ENCODE data around the gene TMEM79.
"Not testable (repeated sequence)": the region's sequence is repeated elsewhere in the genome, so short reads cannot be mapped to it uniquely, and the experiment has no call there.

TMEM79 gene

DNA sequence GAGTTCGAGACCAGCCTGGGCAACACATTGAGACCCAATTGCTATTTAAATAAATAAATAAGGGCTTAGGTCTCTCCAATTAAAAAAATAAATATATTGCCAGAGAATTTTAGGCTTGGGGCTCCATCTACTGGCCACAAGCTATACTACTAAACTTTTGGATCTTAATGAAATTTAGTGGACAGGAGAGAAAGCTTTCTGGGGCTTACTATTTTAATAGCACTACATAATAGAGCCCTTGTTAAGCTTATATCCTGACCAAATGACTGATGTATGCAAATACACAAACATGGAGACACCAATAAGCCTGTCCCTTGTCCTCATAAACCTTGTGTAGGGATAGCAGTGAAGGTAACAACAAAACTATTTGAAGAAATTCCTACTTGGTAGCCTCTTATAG lies 35.5 kb downstream of the TMEM79 start:
- TF ChIP-seq, protein P1, sequence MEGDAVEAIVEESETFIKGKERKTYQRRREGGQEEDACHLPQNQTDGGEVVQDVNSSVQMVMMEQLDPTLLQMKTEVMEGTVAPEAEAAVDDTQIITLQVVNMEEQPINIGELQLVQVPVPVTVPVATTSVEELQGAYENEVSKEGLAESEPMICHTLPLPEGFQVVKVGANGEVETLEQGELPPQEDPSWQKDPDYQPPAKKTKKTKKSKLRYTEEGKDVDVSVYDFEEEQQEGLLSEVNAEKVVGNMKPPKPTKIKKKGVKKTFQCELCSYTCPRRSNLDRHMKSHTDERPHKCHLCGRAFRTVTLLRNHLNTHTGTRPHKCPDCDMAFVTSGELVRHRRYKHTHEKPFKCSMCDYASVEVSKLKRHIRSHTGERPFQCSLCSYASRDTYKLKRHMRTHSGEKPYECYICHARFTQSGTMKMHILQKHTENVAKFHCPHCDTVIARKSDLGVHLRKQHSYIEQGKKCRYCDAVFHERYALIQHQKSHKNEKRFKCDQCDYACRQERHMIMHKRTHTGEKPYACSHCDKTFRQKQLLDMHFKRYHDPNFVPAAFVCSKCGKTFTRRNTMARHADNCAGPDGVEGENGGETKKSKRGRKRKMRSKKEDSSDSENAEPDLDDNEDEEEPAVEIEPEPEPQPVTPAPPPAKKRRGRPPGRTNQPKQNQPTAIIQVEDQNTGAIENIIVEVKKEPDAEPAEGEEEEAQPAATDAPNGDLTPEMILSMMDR (IDR thresholded peaks at IDR 0.05; ENCODE audit: low read depth, low read length, missing control alignments) = peak; percentile 48
- no peak for DNase-seq (ENCODE audit: extremely low read depth, low read depth)
- no peak overlapping the region for H3K4me3 ChIP-seq (replicated peaks; ENCODE audit: low read depth, low read length)

DNA sequence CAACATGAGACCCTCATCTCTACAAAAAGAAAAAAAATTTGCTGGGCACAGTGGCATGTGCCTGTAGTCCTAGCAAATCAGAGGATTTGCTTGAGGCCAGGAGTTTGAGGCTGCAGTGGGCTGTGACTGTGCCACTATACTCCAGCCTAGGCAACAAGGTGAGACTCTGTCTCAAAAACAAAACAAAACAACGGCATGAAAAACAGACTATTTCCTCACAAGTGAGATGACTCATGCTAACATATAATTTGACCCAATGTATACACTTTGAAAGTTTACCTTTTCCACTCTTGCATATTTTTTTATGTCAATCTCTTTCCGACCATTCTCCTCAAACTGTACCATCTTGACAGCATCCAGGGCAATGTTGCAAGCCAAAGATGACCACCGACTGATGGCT lies 36.4 kb downstream of the TMEM79 start:
- no peak overlapping the region for H3K4me3 ChIP-seq (replicated peaks; ENCODE audit: low read depth, low read length)
- TF ChIP-seq, protein P1 (IDR thresholded peaks at IDR 0.05; ENCODE audit: low read depth, low read length, missing control alignments) = no peak
- DNase-seq (ENCODE audit: extremely low read depth, low read depth) = no peak

DNA sequence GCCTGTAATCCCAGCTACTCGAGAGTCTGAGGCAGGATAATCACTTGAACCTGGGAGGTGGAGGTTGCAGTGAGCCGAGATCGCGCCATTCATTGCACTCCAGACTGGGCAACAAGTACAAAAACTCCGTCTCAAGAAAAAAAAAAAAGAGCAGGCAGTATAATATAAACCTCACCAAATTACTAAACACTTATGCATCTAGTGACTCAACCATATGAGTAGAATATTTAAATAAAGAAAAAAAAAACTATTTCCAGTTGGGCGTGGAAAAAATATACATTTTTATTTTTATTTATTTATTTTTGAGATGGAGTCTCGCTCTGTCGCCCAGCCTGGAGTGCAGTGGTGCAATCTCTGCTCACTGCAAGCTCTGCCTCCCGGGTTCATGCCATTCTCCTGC lies 39.1 kb downstream of the TMEM79 start:
- DNase-seq (ENCODE audit: extremely low read depth, low read depth) = not testable (repeated sequence)

DNA sequence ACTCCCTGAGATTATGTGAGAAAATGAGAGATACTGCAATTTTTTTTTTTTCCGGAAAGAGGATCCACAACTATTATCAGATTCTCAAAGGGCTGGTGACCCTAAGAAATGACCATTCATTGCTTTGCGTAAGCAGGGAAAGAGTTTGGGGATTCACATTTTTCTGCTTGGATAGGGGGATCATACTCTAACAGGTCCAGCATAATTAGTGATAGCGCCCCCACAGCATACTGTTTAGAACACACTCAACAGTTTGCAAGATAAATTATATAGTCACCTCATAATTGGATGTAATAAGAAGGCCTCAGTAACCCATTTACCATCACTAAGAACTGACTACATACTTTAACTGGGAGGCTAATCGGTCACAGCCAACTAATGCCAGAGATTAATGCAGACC lies 52.1 kb downstream of the TMEM79 start:
- no peak for DNase-seq (ENCODE audit: extremely low read depth, low read depth)
- TF ChIP-seq, protein P1 (IDR thresholded peaks at IDR 0.05; ENCODE audit: low read depth, low read length, missing control alignments) = peak; percentile 23
- H3K4me3 ChIP-seq (replicated peaks; ENCODE audit: low read depth, low read length) = peak overlapping the region; percentile 86

More for the DNA sequence above, 39.1 kb downstream of the TMEM79 start:
- not testable (repeated sequence) for H3K4me3 ChIP-seq (replicated peaks; ENCODE audit: low read depth, low read length)

DNA sequence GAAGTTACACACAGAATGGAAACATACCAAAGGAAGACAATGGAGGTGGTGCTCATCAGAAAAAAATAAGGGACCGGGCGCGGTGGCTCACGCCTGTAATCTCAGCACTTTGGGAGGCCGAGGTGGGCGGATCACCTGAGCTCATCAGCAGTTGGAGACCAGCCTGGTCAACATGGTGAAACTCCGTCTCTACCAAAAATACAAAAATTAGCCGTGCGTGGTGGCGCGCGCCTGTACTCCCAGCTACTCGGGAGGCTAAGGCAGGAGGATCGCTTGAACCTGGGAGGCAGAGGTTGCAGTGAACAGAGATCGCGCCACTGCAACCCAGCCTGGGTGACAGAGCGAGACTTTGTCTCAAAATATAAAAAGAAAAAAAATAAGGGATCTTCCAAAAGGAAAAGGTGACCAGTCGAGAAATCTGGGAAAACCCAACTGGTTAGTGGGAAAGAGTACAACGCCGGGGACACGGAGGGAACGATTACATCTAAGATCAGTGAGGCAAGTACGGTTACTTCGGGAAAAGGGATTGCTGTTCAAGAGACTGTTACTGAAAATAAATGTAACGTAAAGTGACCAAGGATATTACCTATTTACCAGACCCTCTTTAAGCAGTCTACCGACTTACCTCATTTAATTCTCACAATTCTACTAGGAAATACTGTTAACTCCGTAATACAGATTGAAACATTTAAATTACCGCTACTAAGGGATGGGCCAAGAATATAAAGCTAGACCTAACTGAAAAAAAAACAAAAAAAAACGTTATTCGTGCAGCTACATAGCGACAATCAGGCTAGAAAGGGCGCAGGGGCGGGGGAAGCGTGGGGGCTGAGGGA lies 53.1 kb downstream of the TMEM79 start:
- TF ChIP-seq, protein P1 (IDR thresholded peaks at IDR 0.05; ENCODE audit: low read depth, low read length, missing control alignments) = no peak
- DNase-seq (ENCODE audit: extremely low read depth, low read depth) = no peak
- peak overlapping the region; percentile 86 for H3K4me3 ChIP-seq (replicated peaks; ENCODE audit: low read depth, low read length)

DNA sequence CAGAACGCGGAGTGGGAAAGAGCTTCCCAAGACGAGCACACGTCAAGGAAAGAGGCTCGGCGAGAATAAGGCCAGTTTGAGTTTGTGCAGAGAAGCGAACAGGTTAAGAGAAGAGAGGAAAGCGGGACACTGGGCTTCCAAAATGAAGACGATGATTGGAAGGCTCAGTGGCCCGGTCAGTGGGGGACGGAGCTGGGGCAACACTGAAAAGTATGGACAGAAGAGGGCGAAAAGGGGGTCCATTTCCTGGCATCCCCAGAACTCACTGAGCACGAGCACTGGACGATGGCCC lies 53.7 kb downstream of the TMEM79 start:
- peak overlapping the region; percentile 86 for H3K4me3 ChIP-seq (replicated peaks; ENCODE audit: low read depth, low read length)
- TF ChIP-seq, protein P1 (IDR thresholded peaks at IDR 0.05; ENCODE audit: low read depth, low read length, missing control alignments) = no peak
- DNase-seq (ENCODE audit: extremely low read depth, low read depth) = no peak

DNA sequence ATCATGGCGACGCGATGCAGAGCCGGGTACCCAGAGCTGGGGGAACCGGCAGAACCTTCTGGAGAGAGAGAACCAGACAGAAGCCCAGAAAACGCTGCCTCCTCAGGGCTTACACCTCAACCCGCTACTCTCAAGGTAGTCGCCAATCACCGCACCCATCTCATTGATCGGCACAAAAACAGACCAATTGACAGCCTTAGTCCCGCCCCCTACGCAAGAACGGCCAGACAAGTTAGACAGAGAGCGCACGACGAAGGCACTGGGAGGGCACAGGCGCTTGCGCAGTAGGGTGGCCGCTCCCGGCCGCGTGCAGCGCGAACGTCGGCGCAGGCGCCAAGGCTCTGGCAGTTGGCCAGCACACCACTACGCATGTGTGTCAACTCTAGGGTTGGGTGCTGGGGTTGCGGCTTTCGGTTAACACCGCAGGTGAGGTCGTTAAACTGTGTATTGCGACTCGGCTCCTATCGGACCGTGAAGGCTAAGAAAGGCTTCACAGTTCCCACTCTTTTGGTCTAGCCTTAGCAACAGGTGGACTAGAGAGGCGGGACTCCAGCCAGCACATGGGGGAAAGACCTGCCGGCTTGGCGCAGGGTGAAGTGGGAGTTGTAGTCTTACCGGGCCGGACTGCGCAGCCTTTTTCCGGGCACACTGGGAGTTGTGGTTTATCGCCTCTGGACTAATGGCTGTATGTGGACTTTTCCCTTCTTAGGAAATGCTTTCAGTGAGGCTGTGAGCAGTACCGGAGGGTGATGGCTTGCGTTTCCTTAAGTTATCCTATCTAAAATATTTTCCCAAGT lies 54.3 kb downstream of the TMEM79 start, which contains the start of the genes CCT3 and TSACC:
TSS of gene CCT3 (minus strand) at position 113 of the 797 bp plus-strand sequence. CDS start at position 5, 108 bp downstream.
TSS of gene TSACC (plus strand) at position 347 of the 797 bp plus-strand sequence. CDS start 1,232 bp downstream, outside the sequence.
- TF ChIP-seq, protein P1 (IDR thresholded peaks at IDR 0.05; ENCODE audit: low read depth, low read length, missing control alignments) = no peak
- H3K4me3 ChIP-seq (replicated peaks; ENCODE audit: low read depth, low read length) = peak within 1 kb of the TSS; percentile 86
- peak; percentile 100 for DNase-seq (ENCODE audit: extremely low read depth, low read depth)

Measured in HFF-Myc (cell line).